ENCODE measurements around the gene DLX4.

GRCh38 chr17:50018909-50019308, 49.9 kb downstream of the DLX4 start:
- TF ChIP-seq ATF3 (IDR thresholded peaks at IDR 0.05; ENCODE audit: borderline replicate concordance, extremely low read depth, low read depth, low read length) (no peak), EZH2 (IDR thresholded peaks at IDR 0.05; ENCODE audit: borderline replicate concordance, control insufficient read depth, low read depth, low read length) (no peak), POLR2A (IDR thresholded peaks at IDR 0.05; ENCODE audit: low read depth, low read length) (no peak), CTCF (IDR thresholded peaks at IDR 0.05 in 2 of 3, conservative IDR thresholded peaks at IDR 0.05 in 1 of 3; ENCODE audit: control insufficient read depth in 2 of 3, extremely low read depth in 1 of 3, insufficient read depth in 1 of 3, low read depth in 3 of 3, low read length in 3 of 3) (no peak), ASH2L (IDR thresholded peaks at IDR 0.05; ENCODE audit: borderline replicate concordance, low read depth) (no peak), ZNF592 (IDR thresholded peaks at IDR 0.05) (no peak), EGR1 (IDR thresholded peaks at IDR 0.05; ENCODE audit: borderline replicate concordance in 1 of 2, low read depth in 2 of 2, low read length in 2 of 2) (no peak), POLR2AphosphoS2 (IDR thresholded peaks at IDR 0.05; ENCODE audit: low read depth, low read length) (no peak)
